ENCODE data around the gene MRGPRX3. TPM values are rescaled to one million over a fixed set of nuclear protein-coding genes. Genes with fewer than 3 reads are reported as not detected.

Gene MRGPRX3
- total and polyA plus RNA-seq, 2 donors (not counting 3 experiments of a cell fraction or from before 2014, with no cell fraction given), result not detected

GRCh38 chr11:18140145-18140544 is 7.8 kb downstream of the MRGPRX3 start:
- Histone ChIP-seq H3K4me3 (replicated peaks in 1 of 3; ENCODE audit: insufficient read depth in 1 of 3, low read depth in 1 of 3, low read length in 3 of 3) (no peak overlapping the region), H3K9ac (replicated peaks; ENCODE audit: extremely low read depth, insufficient read depth, low read length) (no peak overlapping the region), H4K20me1 (replicated peaks; ENCODE audit: control insufficient read depth, extremely low read depth, insufficient read depth, low read length) (no peaks in the 10 kb centered on the region), H3K27me3 (ENCODE audit: control insufficient read depth in 2 of 2, insufficient read depth in 2 of 2, low read length in 2 of 2) (no peaks in the 10 kb centered on the region), H2AFZ (ENCODE audit: low read depth, low read length) (no peak overlapping the region), H3K4me1 (ENCODE audit: control insufficient read depth, extremely low read depth, insufficient read depth, low read length) (peaks cover 3% of the 10 kb centered on the region), H3K27ac (ENCODE audit: insufficient read depth, low read depth, low read length) (no peak overlapping the region), H3K4me2 (ENCODE audit: insufficient read depth, low read length) (no peak overlapping the region), H3K9me3 (replicated peaks; ENCODE audit: control insufficient read depth, insufficient read depth, low read length) (no peaks in the 10 kb centered on the region), H3K36me3 (ENCODE audit: control insufficient read depth in 2 of 2, extremely low read depth in 1 of 2, insufficient read depth in 2 of 2, low read length in 2 of 2) (no peaks in the 10 kb centered on the region), H3K9me1 (replicated peaks; ENCODE audit: control insufficient read depth, extremely low read depth, insufficient read depth, low read length) (no peaks in the 10 kb centered on the region), H3K79me2 (ENCODE audit: control insufficient read depth, insufficient read depth, low read length) (no peaks in the 10 kb centered on the region)
- BruUV-seq (replicated peaks), result no TSS peak
- dilution Hi-C loops (cut with MboI; ENCODE audit: extremely low pct_ligation_motif_present, low sequenced_read_pairs), result no loop called here
- no peak for FAIRE-seq
- DNase-seq (ENCODE audit: low read depth, low spot score), result no peak
- POLR2A ChIA-PET, result no interaction called here
- TF ChIP-seq POLR2A (IDR thresholded peaks at IDR 0.05; ENCODE audit: low read depth, low read length) (no peak), MYC (IDR thresholded peaks at IDR 0.05; ENCODE audit: low read depth, low read length) (no peak), CTCF (IDR thresholded peaks at IDR 0.05; ENCODE audit: extremely low read depth in 1 of 2, insufficient read depth in 1 of 2, low read depth in 1 of 2, low read length in 2 of 2) (no peak), FOS (IDR thresholded peaks at IDR 0.05; ENCODE audit: borderline replicate concordance, insufficient read depth, low read length) (no peak), EZH2 (IDR thresholded peaks at IDR 0.05; ENCODE audit: borderline replicate concordance, low read depth, low read length, severe bottlenecking) (no peak), MAX (IDR thresholded peaks at IDR 0.05; ENCODE audit: insufficient read depth, insufficient read length) (no peak), GATA2 (IDR thresholded peaks at IDR 0.05; ENCODE audit: insufficient read depth, insufficient read length, low read depth, low read length) (no peak), JUN (IDR thresholded peaks at IDR 0.05; ENCODE audit: borderline replicate concordance, insufficient read depth, insufficient read length, low read depth) (no peak)
- intact Hi-C loops (cut with micrococcal nuclease), result no loop called here
- CTCF ChIA-PET, result no interaction called here

Data from endothelial cell of umbilical vein (primary cell).